Stimulated activated CD4-positive, alpha-beta T cell treated with anti-CD3 and anti-CD28 coated beads, Interleukin-2, amount 100 ng/mL, for 48 hours (primary cell): ENCODE results near the gene CEP152.

ENCODE experiments used
- DNase-seq, 2 donors: peaks; one replicate each; pipeline ENCODE4 v3.0.0-alpha.2; 2020

Gene CEP152

GRCh38 chr15:48761393-48762158, 49.3 kb downstream of the CEP152 start:
- DNase-seq: no peak

GRCh38 chr15:48759921-48760320, 50.9 kb downstream of the CEP152 start:
- no peak for DNase-seq

- no peak for DNase-seq
Measured at GRCh38 chr15:48757661-48758060, 53.2 kb downstream of the CEP152 start.

- no peak for DNase-seq
Measured at GRCh38 chr15:48754011-48754410, 56.9 kb downstream of the CEP152 start.

GRCh38 chr15:48751595-48751994, 59.3 kb downstream of the CEP152 start:
- no peak for DNase-seq

- no peak for DNase-seq
Measured at GRCh38 chr15:48748535-48748934, 62.3 kb downstream of the CEP152 start.

- no peak for DNase-seq
Measured at GRCh38 chr15:48733615-48734014, 77.3 kb downstream of the CEP152 start.

GRCh38 chr15:48730506-48730905, 80.4 kb downstream of the CEP152 start:
- no peak for DNase-seq

GRCh38 chr15:48723969-48724368, 86.9 kb downstream of the CEP152 start:
- DNase-seq: no peak

GRCh38 chr15:48722764-48723661, 87.9 kb downstream of the CEP152 start:
- DNase-seq: no peak

GRCh38 chr15:48721061-48721810, 89.6 kb downstream of the CEP152 start:
- no peak for DNase-seq

- DNase-seq: no peak
Measured at GRCh38 chr15:48720646-48721045, 90.2 kb downstream of the CEP152 start.

GRCh38 chr15:48719668-48720067, 91.2 kb downstream of the CEP152 start:
- no peak for DNase-seq

- DNase-seq: no peak
Measured at GRCh38 chr15:48718646-48719045, 92.2 kb downstream of the CEP152 start.

- DNase-seq: no peak
Measured at GRCh38 chr15:48717458-48717857, 93.4 kb downstream of the CEP152 start.

- DNase-seq: no peak
Measured at GRCh38 chr15:48712546-48712945, 98.3 kb downstream of the CEP152 start.

GRCh38 chr15:48710952-48711495, 99.8 kb downstream of the CEP152 start:
- DNase-seq: no peak

- no peak for DNase-seq
Measured at GRCh38 chr15:48708641-48709040, 102.2 kb downstream of the CEP152 start.

- no peak for DNase-seq
Measured at GRCh38 chr15:48705381-48705780, 105.5 kb downstream of the CEP152 start.

- no peak for DNase-seq
Measured at GRCh38 chr15:48703544-48703943, 107.3 kb downstream of the CEP152 start.

GRCh38 chr15:48702569-48703236, 108.2 kb downstream of the CEP152 start:
- no peak for DNase-seq

- no peak for DNase-seq
Measured at GRCh38 chr15:48696627-48697312, 114.1 kb downstream of the CEP152 start.
